T-helper 9 cell (primary cell): ENCODE data around the gene GPR61.
A peak's percentile ranks its signal among the peaks of the same experiment; 100 is the strongest.

ENCODE experiments used
- DNase-seq: peaks from one replicate; pipeline ENCODE4 v3.0.0-alpha.2; 2020

Gene GPR61

GRCh38 chr1:109509176-109510134, 30.2 kb upstream of the GPR61 start, which contains the start of gene AMIGO1:
Gene AMIGO1, minus strand, starts transcription at chr1:109509727. Its CDS starts 815 bp downstream, at chr1:109508912.
- peak; percentile 57 for DNase-seq

GRCh38 chr1:109513110-109513710, 26.5 kb upstream of the GPR61 start:
- DNase-seq, result no peak

- no peak for DNase-seq
Measured at GRCh38 chr1:109514846-109515245, 24.8 kb upstream of the GPR61 start.

GRCh38 chr1:109516872-109517271, 22.8 kb upstream of the GPR61 start:
- DNase-seq, result no peak

GRCh38 chr1:109517337-109517736, 22.3 kb upstream of the GPR61 start:
- DNase-seq, result no peak

- DNase-seq, result no peak
Measured at GRCh38 chr1:109521002-109521951, 18.4 kb upstream of the GPR61 start.

GRCh38 chr1:109522026-109522425, 17.6 kb upstream of the GPR61 start:
- no peak for DNase-seq

- DNase-seq, result no peak
Measured at GRCh38 chr1:109523706-109524105, 16.0 kb upstream of the GPR61 start.

- DNase-seq, result no peak
Measured at GRCh38 chr1:109527098-109527811, 12.4 kb upstream of the GPR61 start.

GRCh38 chr1:109527846-109528695, 11.6 kb upstream of the GPR61 start:
- DNase-seq, result no peak

GRCh38 chr1:109528712-109529111, 11.0 kb upstream of the GPR61 start:
- DNase-seq, result no peak

GRCh38 chr1:109529881-109530456, 9.7 kb upstream of the GPR61 start:
- DNase-seq, result no peak

- no peak for DNase-seq
Measured at GRCh38 chr1:109530457-109531087, 9.1 kb upstream of the GPR61 start.

- DNase-seq, result no peak
Measured at GRCh38 chr1:109531380-109531779, 8.3 kb upstream of the GPR61 start.

- DNase-seq, result no peak
Measured at GRCh38 chr1:109531826-109532364, 7.8 kb upstream of the GPR61 start.

GRCh38 chr1:109532365-109533136, 7.1 kb upstream of the GPR61 start:
- DNase-seq, result peak; percentile 92

GRCh38 chr1:109534307-109534858, 5.3 kb upstream of the GPR61 start:
- no peak for DNase-seq

GRCh38 chr1:109535481-109535880, 4.2 kb upstream of the GPR61 start:
- no peak for DNase-seq

- no peak for DNase-seq
Measured at GRCh38 chr1:109535971-109536491, 3.6 kb upstream of the GPR61 start.
